Stimulated activated naive CD4-positive, alpha-beta T cell (primary cell): Measurements from ENCODE around the gene CSNK1G1.
"Not testable (repeated sequence)": the region's sequence is repeated elsewhere in the genome, so short reads cannot be mapped to it uniquely, and the experiment has no call there.

ENCODE experiments used
- DNase-seq, 6 experiments: peaks; one replicate each; lab custom pipeline; 2025; lab: John Stamatoyannopoulos, UW

Gene CSNK1G1

GRCh38 chr15:64355944-64356709 is at the start of gene CSNK1G1:
Gene CSNK1G1 (minus strand): TSS chr15:64356173. CDS start chr15:64300499, 55,674 bp downstream.
- DNase-seq = peak; percentile 85 to 93 (median 89)

- DNase-seq = no peak
Measured at GRCh38 chr15:64400583-64400982, 44.6 kb upstream of the CSNK1G1 start.

- DNase-seq = no peak
Measured at GRCh38 chr15:64398575-64398974, 42.6 kb upstream of the CSNK1G1 start.

GRCh38 chr15:64396789-64397188 is 40.8 kb upstream of the CSNK1G1 start:
- DNase-seq = no peak

GRCh38 chr15:64392471-64392870 is 36.5 kb upstream of the CSNK1G1 start:
- not testable (repeated sequence) for DNase-seq

- DNase-seq = no peak
Measured at GRCh38 chr15:64389036-64389435, 33.1 kb upstream of the CSNK1G1 start.

- peak; percentile 92 to 96 (median 96) for DNase-seq
Measured at GRCh38 chr15:64387562-64388168, 31.7 kb upstream of the CSNK1G1 start, which contains the start of gene TRIP4. Gene TRIP4 (plus strand): TSS chr15:64387836. CDS start chr15:64387864, 28 bp downstream.

GRCh38 chr15:64386291-64386690 is 30.3 kb upstream of the CSNK1G1 start:
- no peak for DNase-seq

- no peak for DNase-seq
Measured at GRCh38 chr15:64383760-64384159, 27.8 kb upstream of the CSNK1G1 start.

- DNase-seq = peak; percentile 79 to 91 (median 84)
Measured at GRCh38 chr15:64381000-64381751, 25.2 kb upstream of the CSNK1G1 start, which contains the start of gene PCLAF. Gene PCLAF (minus strand): TSS chr15:64381441. CDS start chr15:64381371, 70 bp downstream.

GRCh38 chr15:64380130-64380870 is 24.3 kb upstream of the CSNK1G1 start:
- DNase-seq = not testable (repeated sequence)

- DNase-seq = no peak
Measured at GRCh38 chr15:64379216-64379960, 23.4 kb upstream of the CSNK1G1 start.

- no peak for DNase-seq
Measured at GRCh38 chr15:64373360-64373759, 17.4 kb upstream of the CSNK1G1 start.

GRCh38 chr15:64371383-64371782 is 15.4 kb upstream of the CSNK1G1 start:
- not testable (repeated sequence) for DNase-seq

- DNase-seq = no peak
Measured at GRCh38 chr15:64369078-64369607, 13.2 kb upstream of the CSNK1G1 start.

GRCh38 chr15:64361259-64361658 is 5.3 kb upstream of the CSNK1G1 start:
- no peak for DNase-seq

- no peak for DNase-seq
Measured at GRCh38 chr15:64356710-64357040, 702 bp upstream of the CSNK1G1 start.

- peak in 3 of 6 experiments; percentile 5 to 41 (median 39) for DNase-seq
Measured at GRCh38 chr15:64355348-64355943, 527 bp downstream of the CSNK1G1 start.

- no peak for DNase-seq
Measured at GRCh38 chr15:64354688-64355344, 1.2 kb downstream of the CSNK1G1 start.

- DNase-seq = no peak
Measured at GRCh38 chr15:64351265-64351664, 4.7 kb downstream of the CSNK1G1 start.
